ENCODE results near the gene OBSCN.

The OBSCN gene

GRCh38 chr1:228367798-228368791 lies 160.3 kb downstream of the OBSCN start:
- DNase-seq (ENCODE audit: low read depth, low spot score): no peak

DNA sequence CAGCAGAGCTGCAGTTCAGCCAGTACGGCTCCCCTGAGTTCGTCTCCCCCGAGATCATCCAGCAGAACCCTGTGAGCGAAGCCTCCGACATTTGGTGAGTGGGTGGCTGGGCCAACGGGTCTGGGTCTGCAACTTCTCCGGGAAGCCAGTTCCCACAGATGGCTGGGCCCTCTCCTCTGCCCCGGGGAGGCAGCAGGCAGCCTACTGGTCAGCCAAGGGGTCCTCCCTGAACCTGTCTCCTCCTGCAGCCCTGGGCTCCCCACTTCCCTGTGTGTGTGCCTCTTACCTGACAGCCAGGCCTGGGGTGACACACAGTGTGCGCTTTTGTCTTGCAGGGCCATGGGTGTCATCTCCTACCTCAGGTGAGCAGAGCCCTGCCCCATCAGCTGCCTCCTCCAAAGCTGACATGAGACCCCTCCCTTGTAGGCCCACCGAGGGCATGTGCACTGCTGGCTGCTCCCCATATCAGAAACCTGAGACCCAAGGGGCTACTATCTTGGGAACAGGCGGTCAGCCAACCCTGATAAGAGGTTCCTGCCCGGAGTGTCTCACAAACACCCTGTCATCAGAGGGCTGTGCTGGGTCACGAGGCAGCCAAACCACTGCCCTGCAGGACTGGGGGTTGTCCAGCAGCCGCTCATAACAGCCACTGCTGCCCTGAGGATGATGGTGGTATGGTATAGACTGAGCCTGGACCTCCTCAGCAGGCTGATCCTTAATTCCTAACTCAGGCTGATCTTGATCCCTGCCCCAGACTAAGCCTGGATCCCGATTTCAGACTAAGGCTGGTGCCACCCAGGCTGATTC lies 161.2 kb downstream of the OBSCN start:
- no peak for DNase-seq (ENCODE audit: low read depth, low spot score)

DNA sequence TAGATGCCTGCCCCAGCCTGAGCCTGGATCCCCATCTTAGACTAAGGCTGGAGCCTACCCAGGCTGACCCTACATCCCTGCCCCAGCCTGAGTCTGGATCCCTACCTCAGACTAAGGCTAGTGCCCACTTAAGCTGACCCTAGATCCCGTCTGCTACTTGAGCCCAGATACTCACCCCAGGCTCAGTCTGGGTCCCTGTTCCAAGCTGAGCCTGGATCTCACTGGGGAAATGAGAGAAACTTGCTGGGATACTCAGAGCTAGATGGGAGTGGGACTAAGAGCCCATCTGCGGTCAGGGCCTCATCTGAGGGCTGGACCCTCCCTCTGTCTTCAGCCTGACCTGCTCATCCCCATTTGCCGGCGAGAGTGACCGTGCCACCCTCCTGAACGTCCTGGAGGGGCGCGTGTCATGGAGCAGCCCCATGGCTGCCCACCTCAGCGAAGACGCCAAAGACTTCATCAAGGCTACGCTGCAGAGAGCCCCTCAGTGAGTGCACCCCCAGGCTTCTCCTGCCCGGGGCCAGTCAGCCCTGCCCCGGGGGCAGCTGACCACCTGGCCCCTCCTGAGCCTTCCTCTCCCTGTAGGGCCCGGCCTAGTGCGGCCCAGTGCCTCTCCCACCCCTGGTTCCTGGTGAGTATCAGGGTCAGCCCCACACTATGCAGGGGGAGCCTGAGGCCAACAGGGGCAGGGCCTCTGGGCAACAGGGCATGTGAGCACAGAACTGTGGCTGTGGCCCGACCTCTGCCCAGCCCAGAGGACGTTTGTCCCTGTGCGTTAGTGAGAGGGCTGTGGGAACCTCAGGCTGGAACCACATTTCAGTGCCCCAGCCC lies 162.0 kb downstream of the OBSCN start:
- no peak for DNase-seq (ENCODE audit: low read depth, low spot score)

- DNase-seq (ENCODE audit: low read depth, low spot score): no peak
These were observed 162.6 kb downstream of the OBSCN start for GRCh38 chr1:228370439-228370940.

DNA sequence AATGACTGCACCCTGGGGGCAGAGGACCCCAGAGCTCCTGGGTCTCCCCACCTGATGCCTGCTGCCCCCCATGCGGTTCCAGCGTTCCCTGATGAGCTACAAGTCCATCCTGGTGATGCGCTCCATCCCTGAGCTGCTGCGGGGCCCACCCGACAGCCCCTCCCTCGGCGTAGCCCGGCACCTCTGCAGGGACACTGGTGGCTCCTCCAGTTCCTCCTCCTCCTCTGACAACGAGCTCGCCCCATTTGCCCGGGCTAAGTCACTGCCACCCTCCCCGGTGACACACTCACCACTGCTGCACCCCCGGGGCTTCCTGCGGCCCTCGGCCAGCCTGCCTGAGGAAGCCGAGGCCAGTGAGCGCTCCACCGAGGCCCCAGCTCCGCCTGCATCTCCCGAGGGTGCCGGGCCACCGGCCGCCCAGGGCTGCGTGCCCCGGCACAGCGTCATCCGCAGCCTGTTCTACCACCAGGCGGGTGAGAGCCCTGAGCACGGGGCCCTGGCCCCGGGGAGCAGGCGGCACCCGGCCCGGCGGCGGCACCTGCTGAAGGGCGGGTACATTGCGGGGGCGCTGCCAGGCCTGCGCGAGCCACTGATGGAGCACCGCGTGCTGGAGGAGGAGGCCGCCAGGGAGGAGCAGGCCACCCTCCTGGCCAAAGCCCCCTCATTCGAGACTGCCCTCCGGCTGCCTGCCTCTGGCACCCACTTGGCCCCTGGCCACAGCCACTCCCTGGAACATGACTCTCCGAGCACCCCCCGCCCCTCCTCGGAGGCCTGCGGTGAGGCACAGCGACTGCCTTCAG lies 163.3 kb downstream of the OBSCN start:
- DNase-seq (ENCODE audit: low read depth, low spot score): no peak

- DNase-seq (ENCODE audit: low read depth, low spot score): no peak
These were observed 163.9 kb downstream of the OBSCN start for GRCh38 chr1:228371741-228372182.

DNA sequence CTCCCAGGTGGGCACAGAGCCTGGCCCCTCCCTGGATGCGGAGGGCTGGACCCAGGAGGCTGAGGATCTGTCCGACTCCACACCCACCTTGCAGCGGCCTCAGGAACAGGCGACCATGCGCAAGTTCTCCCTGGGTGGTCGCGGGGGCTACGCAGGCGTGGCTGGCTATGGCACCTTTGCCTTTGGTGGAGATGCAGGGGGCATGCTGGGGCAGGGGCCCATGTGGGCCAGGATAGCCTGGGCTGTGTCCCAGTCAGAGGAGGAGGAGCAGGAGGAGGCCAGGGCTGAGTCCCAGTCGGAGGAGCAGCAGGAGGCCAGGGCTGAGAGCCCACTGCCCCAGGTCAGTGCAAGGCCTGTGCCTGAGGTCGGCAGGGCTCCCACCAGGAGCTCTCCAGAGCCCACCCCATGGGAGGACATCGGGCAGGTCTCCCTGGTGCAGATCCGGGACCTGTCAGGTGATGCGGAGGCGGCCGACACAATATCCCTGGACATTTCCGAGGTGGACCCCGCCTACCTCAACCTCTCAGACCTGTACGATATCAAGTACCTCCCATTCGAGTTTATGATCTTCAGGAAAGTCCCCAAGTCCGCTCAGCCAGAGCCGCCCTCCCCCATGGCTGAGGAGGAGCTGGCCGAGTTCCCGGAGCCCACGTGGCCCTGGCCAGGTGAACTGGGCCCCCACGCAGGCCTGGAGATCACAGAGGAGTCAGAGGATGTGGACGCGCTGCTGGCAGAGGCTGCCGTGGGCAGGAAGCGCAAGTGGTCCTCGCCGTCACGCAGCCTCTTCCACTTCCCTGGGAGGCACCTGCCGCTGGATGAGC lies 164.5 kb downstream of the OBSCN start:
- no peak for DNase-seq (ENCODE audit: low read depth, low spot score)

- no peak for DNase-seq (ENCODE audit: low read depth, low spot score)
These were observed 165.3 kb downstream of the OBSCN start for GRCh38 chr1:228373004-228373680.

- DNase-seq (ENCODE audit: low read depth, low spot score): no peak
These were observed 166.1 kb downstream of the OBSCN start for GRCh38 chr1:228373681-228374571.

- DNase-seq (ENCODE audit: low read depth, low spot score): no peak
These were observed 167.1 kb downstream of the OBSCN start for GRCh38 chr1:228374711-228375577.

DNA sequence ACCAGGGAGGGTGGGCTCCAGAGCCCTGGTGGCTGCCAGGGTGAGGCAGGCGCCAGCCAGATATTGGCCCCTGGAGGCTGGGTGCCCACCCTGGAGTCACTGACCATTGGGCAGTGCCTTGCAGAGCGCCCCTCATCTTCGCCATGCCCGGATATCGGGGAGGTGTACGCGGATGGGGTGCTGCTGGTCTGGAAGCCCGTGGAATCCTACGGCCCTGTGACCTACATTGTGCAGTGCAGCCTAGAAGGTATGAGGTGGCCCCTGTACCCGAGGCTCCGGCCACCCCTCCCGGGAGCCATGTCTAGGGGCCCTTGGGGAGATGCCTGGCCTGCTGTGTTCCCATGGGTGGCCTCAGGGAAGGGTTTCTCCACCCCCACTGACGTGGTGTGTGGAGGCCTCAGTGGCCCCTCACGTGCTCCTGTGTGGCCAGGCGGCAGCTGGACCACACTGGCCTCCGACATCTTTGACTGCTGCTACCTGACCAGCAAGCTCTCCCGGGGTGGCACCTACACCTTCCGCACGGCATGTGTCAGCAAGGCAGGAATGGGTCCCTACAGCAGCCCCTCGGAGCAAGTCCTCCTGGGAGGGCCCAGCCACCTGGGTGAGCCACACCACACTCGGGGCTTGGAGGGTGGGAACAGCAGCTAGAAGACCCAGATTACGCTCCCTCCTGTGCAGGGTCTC lies 167.9 kb downstream of the OBSCN start:
- no peak for DNase-seq (ENCODE audit: low read depth, low spot score)

DNA sequence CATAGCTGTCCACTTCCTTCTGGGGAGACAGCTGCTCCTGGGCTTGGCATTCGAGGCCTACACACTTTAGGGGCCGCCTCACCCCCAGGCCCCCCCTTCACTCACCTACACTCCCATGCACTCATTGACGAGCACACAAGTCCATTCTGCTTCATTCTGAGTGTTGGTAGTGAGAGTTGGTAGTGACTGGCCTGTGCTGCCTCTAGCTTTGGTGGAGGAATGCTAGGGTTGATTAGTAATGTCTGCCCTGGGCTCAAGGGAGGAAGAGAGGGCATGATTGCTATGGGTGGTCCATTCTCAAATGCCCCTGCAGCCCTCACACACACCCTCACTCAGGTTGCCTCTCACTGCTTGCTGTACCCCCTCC lies 168.4 kb downstream of the OBSCN start:
- DNase-seq (ENCODE audit: low read depth, low spot score): no peak

DNA sequence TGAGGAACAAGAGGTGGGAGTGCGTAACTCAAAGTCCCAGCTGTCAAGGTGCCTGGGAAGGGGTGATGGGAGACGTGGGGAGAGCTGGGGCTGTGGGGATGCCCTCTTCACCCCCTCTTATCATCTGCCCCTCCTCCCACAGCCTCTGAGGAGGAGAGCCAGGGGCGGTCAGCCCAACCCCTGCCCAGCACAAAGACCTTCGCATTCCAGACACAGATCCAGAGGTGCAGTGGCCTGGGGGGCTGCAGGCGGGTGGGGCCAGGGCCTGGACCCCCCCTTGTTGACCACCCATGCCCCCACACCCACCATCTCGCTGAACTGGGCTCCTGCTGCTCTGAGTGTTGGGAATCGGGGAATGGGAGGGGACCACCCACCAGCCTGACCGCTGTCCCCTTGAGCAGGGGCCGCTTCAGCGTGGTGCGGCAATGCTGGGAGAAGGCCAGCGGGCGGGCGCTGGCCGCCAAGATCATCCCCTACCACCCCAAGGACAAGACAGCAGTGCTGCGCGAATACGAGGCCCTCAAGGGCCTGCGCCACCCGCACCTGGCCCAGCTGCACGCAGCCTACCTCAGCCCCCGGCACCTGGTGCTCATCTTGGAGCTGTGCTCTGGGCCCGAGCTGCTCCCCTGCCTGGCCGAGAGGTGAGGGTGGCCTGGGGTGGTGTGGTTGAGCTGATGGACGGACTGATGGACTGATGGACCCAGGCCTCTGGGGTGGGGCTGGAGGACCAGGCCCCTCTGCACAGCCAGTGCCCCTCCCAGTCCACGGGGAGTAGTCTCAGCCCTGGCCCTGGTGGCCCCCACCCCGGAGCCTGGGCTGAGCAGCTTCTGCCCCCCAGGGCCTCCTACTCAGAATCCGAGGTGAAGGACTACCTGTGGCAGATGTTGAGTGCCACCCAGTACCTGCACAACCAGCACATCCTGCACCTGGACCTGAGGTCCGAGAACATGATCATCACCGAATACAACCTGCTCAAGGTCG lies 169.1 kb downstream of the OBSCN start:
- DNase-seq (ENCODE audit: low read depth, low spot score): no peak

DNA sequence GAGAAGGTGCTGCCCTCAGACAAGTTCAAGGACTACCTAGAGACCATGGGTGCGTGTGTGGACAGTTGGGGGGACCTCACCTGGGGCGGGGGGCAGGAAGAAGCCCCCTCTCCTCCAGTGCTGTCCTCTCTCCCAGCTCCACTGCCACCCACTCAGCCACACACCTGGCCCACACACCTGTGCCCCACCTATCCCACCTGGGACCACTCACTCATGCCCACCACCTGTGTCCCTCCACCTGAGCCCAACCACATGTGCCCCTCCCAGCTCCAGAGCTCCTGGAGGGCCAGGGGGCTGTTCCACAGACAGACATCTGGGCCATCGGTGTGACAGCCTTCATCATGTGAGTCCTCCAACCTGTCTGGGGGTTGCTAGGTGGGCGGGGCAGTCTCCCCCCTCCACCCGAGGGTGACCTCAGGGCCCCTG lies 169.8 kb downstream of the OBSCN start:
- DNase-seq (ENCODE audit: low read depth, low spot score): no peak

Measured in iPS DF 19.7 (cell line).